ENCODE results near the gene HPSE2.

DNA sequence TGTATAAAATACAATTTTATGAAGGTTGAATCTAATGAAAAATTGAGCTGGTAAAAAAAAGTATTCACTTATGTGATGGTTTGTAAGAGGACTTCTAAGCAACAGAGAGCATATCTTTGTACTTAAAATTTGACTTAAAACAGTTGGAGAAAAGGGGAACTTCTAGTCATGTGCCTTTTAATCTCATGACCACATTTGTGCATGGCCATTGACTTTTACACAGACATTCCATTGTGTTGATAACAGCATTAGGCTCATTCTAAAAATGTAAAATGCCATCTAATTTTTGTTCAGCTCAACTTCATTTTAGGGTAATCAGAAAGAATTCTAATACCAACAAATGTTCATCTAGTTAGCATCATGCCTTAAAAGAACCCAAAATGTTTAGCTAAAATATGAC is 119.9 kb downstream of the HPSE2 start:
- TF ChIP-seq GATA2 (IDR thresholded peaks at IDR 0.05; ENCODE audit: low read depth, low read length) (no peak), GATA3 (IDR thresholded peaks at IDR 0.05; ENCODE audit: low read depth, low read length) (no peak)

Data from SH-SY5Y (cell line).